Liver (tissue), 9 donors: ENCODE measurements around the gene ARHGAP6. TPM values are rescaled to one million over a fixed set of nuclear protein-coding genes. Genes with fewer than 3 reads are reported as not detected.

Source experiments
- DNase-seq: peaks from one replicate; pipeline ENCODE4 v3.0.0-alpha.2; 2017; ENCODE audit warnings: low spot score
- H3K27ac ChIP-seq, 2 donors: one replicate each; pipeline ENCODE4 v1.7.0; 2013; ENCODE audit warnings: inconsistent platforms in 2 of 2, low read length in 2 of 2, control low read depth in 1 of 2, low read depth in 1 of 2, mild to moderate bottlenecking in 1 of 2
- H3K27me3 ChIP-seq, 4 donors: one replicate each; pipeline versions ENCODE4 v1.6.1 to v1.7.0; 2013; ENCODE audit warnings: low read length in 3 of 4, inconsistent platforms in 1 of 4, mild to moderate bottlenecking in 1 of 4, moderate library complexity in 1 of 4; ENCODE audit not compliant: control insufficient read depth in 4 of 4, insufficient read depth in 4 of 4
- H3K36me3 ChIP-seq, 4 donors: one replicate each; pipeline versions ENCODE4 v1.6.1 to v1.7.0; 2013; ENCODE audit warnings: low read length in 3 of 4, mild to moderate bottlenecking in 3 of 4, low read depth in 1 of 4, moderate library complexity in 1 of 4; ENCODE audit not compliant: control insufficient read depth in 4 of 4, insufficient read depth in 3 of 4
- H3K4me1 ChIP-seq, 4 donors: one replicate each; pipeline versions ENCODE4 v1.6.1 to v1.7.0; 2013; ENCODE audit warnings: low read length in 3 of 4, mild to moderate bottlenecking in 3 of 4, moderate library complexity in 1 of 4; ENCODE audit not compliant: control insufficient read depth in 4 of 4, insufficient read depth in 4 of 4
- H3K4me3 ChIP-seq, 3 donors: one replicate each; pipeline versions ENCODE4 v1.6.1 to v1.7.0; 2013; ENCODE audit warnings: low read length in 3 of 3, control low read depth in 1 of 3, low read depth in 1 of 3, mild to moderate bottlenecking in 1 of 3
- H3K9ac ChIP-seq, 2 donors: one replicate each; pipeline ENCODE4 v1.7.0; 2013; ENCODE audit warnings: low read length in 2 of 2, mild to moderate bottlenecking in 2 of 2, moderate library complexity in 2 of 2, control low read depth in 1 of 2, low read depth in 1 of 2
- H3K9me3 ChIP-seq, 4 donors: one replicate each; pipeline versions ENCODE4 v1.6.1 to v1.7.0; 2013; ENCODE audit warnings: low read length in 3 of 4; ENCODE audit not compliant: control insufficient read depth in 4 of 4
- FOXA1 ChIP-seq: IDR thresholded peaks from 2 replicates; pipeline ENCODE4 v1.6.1; 2016; ENCODE audit warnings: antibody characterized with exemption
- FOXA2 ChIP-seq: IDR thresholded peaks from 2 replicates; pipeline ENCODE4 v1.6.1; 2016; ENCODE audit warnings: antibody characterized with exemption
- GABPA ChIP-seq, 2 donors: IDR thresholded peaks in 1 of 2; conservative IDR thresholded peaks in 1 of 2; 2 replicates each; pipeline ENCODE4 v1.6.1; 2016; ENCODE audit warnings: antibody characterized with exemption in 2 of 2, mild to moderate bottlenecking in 1 of 2, moderate library complexity in 1 of 2
- HNF4A ChIP-seq, 2 donors: conservative IDR thresholded peaks; 2 replicates each; pipeline ENCODE4 v1.6.1; 2016; ENCODE audit warnings: antibody characterized with exemption in 2 of 2, mild to moderate bottlenecking in 2 of 2
- HNF4G ChIP-seq: IDR thresholded peaks from 2 replicates; pipeline ENCODE4 v1.6.1; 2016; ENCODE audit warnings: antibody characterized with exemption
- JUND ChIP-seq, 2 donors: IDR thresholded peaks; 2 replicates each; pipeline ENCODE4 v1.6.1; 2016; ENCODE audit warnings: antibody characterized with exemption in 2 of 2
- NR2F2 ChIP-seq: IDR thresholded peaks from 2 replicates; pipeline ENCODE4 v1.6.1; 2016; ENCODE audit warnings: antibody characterized with exemption
- RAD21 ChIP-seq, 2 donors: IDR thresholded peaks; 2 replicates each; pipeline ENCODE4 v1.6.1; 2016; ENCODE audit warnings: antibody characterized with exemption in 2 of 2, mild to moderate bottlenecking in 2 of 2
- RXRA ChIP-seq, 2 donors: IDR thresholded peaks; 2 replicates each; pipeline ENCODE4 v1.6.1; 2017 to 2018; ENCODE audit warnings: antibody characterized with exemption in 2 of 2, mild to moderate bottlenecking in 1 of 2
- SP1 ChIP-seq: IDR thresholded peaks from 2 replicates; pipeline ENCODE4 v1.6.1; 2018; ENCODE audit warnings: antibody characterized with exemption, mild to moderate bottlenecking
- TAF1 ChIP-seq: conservative IDR thresholded peaks from 2 replicates; pipeline ENCODE4 v1.6.1; 2016; ENCODE audit warnings: antibody characterized with exemption, mild to moderate bottlenecking
- YY1 ChIP-seq: IDR thresholded peaks from 2 replicates; pipeline ENCODE4 v1.6.1; 2016; ENCODE audit warnings: antibody characterized with exemption, mild to moderate bottlenecking
- WGBS: extraction: QIAGEN DNeasy Blood & Tissue Kit; methylation state at CpG from one replicate; pipeline ENCODE4 v1.1.7; 2013; 5-methylcytosine and 5-hydroxymethylcytosine counted together
- polyA plus RNA-seq, 2 donors: library from polyadenylated mRNA; stranded (reverse) in 1 of 2; unstranded in 1 of 2; fragments of 200-250 nt in 1 of 2; fragments of >200 nt in 1 of 2; fragmentation: Nextera tagmentation in 1 of 2; extraction: Ambion mirVana in 1 of 2; gene quantifications; one replicate each; pipeline versions ENCODE4 v1.2.1 to v1.2.3, GENCODE V29; 2013 to 2015
- total RNA-seq, 2 donors: library from RNA; depleted of rRNA; stranded (reverse); fragments of >200 nt; gene quantifications; one replicate each; pipeline ENCODE4 v1.2.3, GENCODE V29; 2014
- TF ChIP-seq, protein P1 (sequence below): fragments of 150-350 bp; IDR thresholded peaks from 2 replicates; pipeline ENCODE4 v1.5.1; 2017; ENCODE audit warnings: improper control_type of control experiment, low read depth, low read length; ENCODE audit not compliant: missing input control
- TF ChIP-seq, protein P2 (sequence below): IDR thresholded peaks from 2 replicates; pipeline ENCODE4 v1.6.1; 2016; ENCODE audit warnings: antibody characterized with exemption
- TF ChIP-seq, protein P3 (sequence below): IDR thresholded peaks from 2 replicates; pipeline ENCODE4 v1.6.1; 2016; ENCODE audit warnings: antibody characterized with exemption
- TF ChIP-seq, protein P4 (sequence below): IDR thresholded peaks from 2 replicates; pipeline ENCODE4 v1.6.1; 2016; ENCODE audit warnings: antibody characterized with exemption, mild to moderate bottlenecking
- TF ChIP-seq, protein P5 (sequence below): IDR thresholded peaks from 2 replicates; pipeline ENCODE4 v1.6.1; 2016; ENCODE audit warnings: antibody characterized with exemption
- donor health status: healthy.
- donor health status: healthy.
- donor health status: healthy.
- donor health status: healthy.
- donor health status: healthy.

The ARHGAP6 gene
- total and polyA plus RNA-seq, 4 donors: 0.10 to 2.2 (median 0.65) TPM

DNA sequence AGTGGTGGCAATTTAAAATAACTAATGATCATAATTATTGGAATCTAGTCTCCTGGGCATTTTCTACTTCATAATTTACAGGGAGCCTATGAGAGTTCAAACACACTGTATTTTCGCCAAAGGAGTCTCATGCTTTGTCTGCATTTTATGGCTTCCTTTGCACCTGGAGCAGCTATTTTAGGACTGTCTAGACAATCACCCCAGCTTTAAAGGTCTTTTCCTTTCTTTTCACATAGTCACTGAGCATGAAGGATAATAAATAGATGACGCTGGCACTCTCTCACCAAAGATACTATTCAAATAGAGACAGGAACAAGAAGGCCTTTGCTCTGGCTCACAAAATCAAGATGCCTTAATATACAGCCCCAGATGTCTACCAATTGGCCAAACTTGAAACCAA, 329.5 kb downstream of the ARHGAP6 start:
- Histone ChIP-seq H3K27me3 (peaks cover 0 to 2% (median 0%) of the 10 kb centered on the region in 4 donors), H3K27ac (no peak overlapping the region), H3K4me1 (peaks cover 2 to 14% (median 9%) of the 10 kb centered on the region in 4 donors), H3K36me3 (no peaks in the 10 kb centered on the region), H3K4me3 (no peak overlapping the region), H3K9me3 (no peaks in the 10 kb centered on the region), H3K9ac (no peak overlapping the region)
- 73% methylated on average over 2 of the region's 2 CpGs for WGBS
- TF ChIP-seq SP1 (no peak), JUND (IDR thresholded peaks at IDR 0.05) (no peak), GABPA (IDR thresholded peaks at IDR 0.05 in 1 of 2, conservative IDR thresholded peaks at IDR 0.05 in 1 of 2) (no peak), FOXA2 (no peak), FOXA1 (no peak), HNF4A (conservative IDR thresholded peaks at IDR 0.05) (no peak), TAF1 (no peak), RXRA (IDR thresholded peaks at IDR 0.05) (no peak), RAD21 (IDR thresholded peaks at IDR 0.05) (no peak)
- TF ChIP-seq, protein P1, sequence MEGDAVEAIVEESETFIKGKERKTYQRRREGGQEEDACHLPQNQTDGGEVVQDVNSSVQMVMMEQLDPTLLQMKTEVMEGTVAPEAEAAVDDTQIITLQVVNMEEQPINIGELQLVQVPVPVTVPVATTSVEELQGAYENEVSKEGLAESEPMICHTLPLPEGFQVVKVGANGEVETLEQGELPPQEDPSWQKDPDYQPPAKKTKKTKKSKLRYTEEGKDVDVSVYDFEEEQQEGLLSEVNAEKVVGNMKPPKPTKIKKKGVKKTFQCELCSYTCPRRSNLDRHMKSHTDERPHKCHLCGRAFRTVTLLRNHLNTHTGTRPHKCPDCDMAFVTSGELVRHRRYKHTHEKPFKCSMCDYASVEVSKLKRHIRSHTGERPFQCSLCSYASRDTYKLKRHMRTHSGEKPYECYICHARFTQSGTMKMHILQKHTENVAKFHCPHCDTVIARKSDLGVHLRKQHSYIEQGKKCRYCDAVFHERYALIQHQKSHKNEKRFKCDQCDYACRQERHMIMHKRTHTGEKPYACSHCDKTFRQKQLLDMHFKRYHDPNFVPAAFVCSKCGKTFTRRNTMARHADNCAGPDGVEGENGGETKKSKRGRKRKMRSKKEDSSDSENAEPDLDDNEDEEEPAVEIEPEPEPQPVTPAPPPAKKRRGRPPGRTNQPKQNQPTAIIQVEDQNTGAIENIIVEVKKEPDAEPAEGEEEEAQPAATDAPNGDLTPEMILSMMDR: no peak
- TF ChIP-seq, protein P2, sequence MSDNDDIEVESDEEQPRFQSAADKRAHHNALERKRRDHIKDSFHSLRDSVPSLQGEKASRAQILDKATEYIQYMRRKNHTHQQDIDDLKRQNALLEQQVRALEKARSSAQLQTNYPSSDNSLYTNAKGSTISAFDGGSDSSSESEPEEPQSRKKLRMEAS: no peak
- TF ChIP-seq, protein P3, sequence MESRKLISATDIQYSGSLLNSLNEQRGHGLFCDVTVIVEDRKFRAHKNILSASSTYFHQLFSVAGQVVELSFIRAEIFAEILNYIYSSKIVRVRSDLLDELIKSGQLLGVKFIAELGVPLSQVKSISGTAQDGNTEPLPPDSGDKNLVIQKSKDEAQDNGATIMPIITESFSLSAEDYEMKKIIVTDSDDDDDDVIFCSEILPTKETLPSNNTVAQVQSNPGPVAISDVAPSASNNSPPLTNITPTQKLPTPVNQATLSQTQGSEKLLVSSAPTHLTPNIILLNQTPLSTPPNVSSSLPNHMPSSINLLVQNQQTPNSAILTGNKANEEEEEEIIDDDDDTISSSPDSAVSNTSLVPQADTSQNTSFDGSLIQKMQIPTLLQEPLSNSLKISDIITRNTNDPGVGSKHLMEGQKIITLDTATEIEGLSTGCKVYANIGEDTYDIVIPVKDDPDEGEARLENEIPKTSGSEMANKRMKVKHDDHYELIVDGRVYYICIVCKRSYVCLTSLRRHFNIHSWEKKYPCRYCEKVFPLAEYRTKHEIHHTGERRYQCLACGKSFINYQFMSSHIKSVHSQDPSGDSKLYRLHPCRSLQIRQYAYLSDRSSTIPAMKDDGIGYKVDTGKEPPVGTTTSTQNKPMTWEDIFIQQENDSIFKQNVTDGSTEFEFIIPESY: no peak
- TF ChIP-seq, protein P4, sequence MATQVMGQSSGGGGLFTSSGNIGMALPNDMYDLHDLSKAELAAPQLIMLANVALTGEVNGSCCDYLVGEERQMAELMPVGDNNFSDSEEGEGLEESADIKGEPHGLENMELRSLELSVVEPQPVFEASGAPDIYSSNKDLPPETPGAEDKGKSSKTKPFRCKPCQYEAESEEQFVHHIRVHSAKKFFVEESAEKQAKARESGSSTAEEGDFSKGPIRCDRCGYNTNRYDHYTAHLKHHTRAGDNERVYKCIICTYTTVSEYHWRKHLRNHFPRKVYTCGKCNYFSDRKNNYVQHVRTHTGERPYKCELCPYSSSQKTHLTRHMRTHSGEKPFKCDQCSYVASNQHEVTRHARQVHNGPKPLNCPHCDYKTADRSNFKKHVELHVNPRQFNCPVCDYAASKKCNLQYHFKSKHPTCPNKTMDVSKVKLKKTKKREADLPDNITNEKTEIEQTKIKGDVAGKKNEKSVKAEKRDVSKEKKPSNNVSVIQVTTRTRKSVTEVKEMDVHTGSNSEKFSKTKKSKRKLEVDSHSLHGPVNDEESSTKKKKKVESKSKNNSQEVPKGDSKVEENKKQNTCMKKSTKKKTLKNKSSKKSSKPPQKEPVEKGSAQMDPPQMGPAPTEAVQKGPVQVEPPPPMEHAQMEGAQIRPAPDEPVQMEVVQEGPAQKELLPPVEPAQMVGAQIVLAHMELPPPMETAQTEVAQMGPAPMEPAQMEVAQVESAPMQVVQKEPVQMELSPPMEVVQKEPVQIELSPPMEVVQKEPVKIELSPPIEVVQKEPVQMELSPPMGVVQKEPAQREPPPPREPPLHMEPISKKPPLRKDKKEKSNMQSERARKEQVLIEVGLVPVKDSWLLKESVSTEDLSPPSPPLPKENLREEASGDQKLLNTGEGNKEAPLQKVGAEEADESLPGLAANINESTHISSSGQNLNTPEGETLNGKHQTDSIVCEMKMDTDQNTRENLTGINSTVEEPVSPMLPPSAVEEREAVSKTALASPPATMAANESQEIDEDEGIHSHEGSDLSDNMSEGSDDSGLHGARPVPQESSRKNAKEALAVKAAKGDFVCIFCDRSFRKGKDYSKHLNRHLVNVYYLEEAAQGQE: no peak
- DNase-seq: no peak

DNA sequence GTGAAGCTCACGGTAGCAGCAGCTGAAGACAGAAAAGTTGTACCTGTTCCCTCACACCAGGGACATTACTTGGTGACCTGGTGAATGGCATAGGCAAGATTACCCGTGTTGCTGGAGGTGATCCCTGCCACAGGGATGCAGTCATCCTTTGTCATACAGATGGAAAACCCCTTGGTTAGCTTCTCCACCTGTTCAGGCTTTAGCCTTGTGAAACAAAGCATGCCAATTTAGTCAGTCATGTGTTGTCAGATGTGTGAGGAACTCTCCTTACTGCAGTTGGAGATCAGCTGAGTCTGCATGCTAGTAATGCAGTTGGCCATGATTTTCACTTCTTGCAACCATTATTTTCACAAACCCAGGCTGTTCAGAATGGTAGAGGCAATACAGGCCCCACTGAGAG, 331.6 kb downstream of the ARHGAP6 start:
- Histone ChIP-seq H3K4me1 (peaks cover 2 to 14% (median 9%) of the 10 kb centered on the region in 4 donors), H3K4me3 (no peak overlapping the region), H3K36me3 (peaks cover 0 to 2% (median 0%) of the 10 kb centered on the region in 4 donors), H3K27me3 (peaks cover 0 to 2% (median 0%) of the 10 kb centered on the region in 4 donors), H3K27ac (no peak overlapping the region), H3K9me3 (no peaks in the 10 kb centered on the region), H3K9ac (no peak overlapping the region)
- WGBS: 96% methylated on average over 2 of the region's 2 CpGs
- no peak for DNase-seq
- TF ChIP-seq, protein P4: no peak
- TF ChIP-seq FOXA2 (no peak), TAF1 (no peak), RAD21 (IDR thresholded peaks at IDR 0.05) (no peak), RXRA (IDR thresholded peaks at IDR 0.05) (no peak), HNF4A (conservative IDR thresholded peaks at IDR 0.05) (no peak), NR2F2 (no peak), FOXA1 (no peak), YY1 (no peak), HNF4G (no peak), GABPA (IDR thresholded peaks at IDR 0.05 in 1 of 2, conservative IDR thresholded peaks at IDR 0.05 in 1 of 2) (no peak), SP1 (no peak), JUND (IDR thresholded peaks at IDR 0.05) (no peak)
- TF ChIP-seq, protein P2: no peak
- TF ChIP-seq, protein P5, sequence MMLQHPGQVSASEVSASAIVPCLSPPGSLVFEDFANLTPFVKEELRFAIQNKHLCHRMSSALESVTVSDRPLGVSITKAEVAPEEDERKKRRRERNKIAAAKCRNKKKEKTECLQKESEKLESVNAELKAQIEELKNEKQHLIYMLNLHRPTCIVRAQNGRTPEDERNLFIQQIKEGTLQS: no peak
- TF ChIP-seq, protein P1: no peak
